GM12875 (cell line): ENCODE measurements around the gene MKX.

Experiments
- H3K4me3 ChIP-seq: one replicate; pipeline ENCODE4 v1.5.1; 2011; ENCODE audit warnings: low read depth, low read length, control low read depth
- TF ChIP-seq, protein P1 (sequence below): IDR thresholded peaks from 2 replicates; pipeline ENCODE4 v1.5.1; 2011; ENCODE audit warnings: low read depth, mild to moderate bottlenecking, control low read depth, inconsistent platforms, low read length, moderate library complexity, borderline replicate concordance; ENCODE audit not compliant: insufficient read depth

Gene MKX

DNA sequence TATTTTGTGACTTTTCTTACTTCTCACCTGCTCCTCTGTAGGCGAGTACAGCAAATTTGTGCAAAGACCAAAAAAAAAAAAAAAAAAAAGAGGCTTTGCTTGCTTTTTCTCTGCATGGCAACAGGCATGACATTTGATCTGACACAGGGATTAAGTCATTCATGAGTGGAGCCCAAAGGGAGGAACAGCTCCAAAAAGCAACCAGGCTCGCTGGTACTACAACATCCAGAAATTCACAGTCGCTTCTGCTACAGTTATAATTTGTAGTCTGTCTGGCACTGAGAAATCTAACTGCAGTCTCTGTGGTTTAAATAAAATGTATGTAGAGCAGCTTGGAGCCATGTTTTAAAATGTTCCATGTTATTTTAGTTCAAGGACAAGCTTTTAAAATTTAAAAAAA, 31.7 kb downstream of the MKX start:
- no peak overlapping the region for H3K4me3 ChIP-seq
- TF ChIP-seq, protein P1, sequence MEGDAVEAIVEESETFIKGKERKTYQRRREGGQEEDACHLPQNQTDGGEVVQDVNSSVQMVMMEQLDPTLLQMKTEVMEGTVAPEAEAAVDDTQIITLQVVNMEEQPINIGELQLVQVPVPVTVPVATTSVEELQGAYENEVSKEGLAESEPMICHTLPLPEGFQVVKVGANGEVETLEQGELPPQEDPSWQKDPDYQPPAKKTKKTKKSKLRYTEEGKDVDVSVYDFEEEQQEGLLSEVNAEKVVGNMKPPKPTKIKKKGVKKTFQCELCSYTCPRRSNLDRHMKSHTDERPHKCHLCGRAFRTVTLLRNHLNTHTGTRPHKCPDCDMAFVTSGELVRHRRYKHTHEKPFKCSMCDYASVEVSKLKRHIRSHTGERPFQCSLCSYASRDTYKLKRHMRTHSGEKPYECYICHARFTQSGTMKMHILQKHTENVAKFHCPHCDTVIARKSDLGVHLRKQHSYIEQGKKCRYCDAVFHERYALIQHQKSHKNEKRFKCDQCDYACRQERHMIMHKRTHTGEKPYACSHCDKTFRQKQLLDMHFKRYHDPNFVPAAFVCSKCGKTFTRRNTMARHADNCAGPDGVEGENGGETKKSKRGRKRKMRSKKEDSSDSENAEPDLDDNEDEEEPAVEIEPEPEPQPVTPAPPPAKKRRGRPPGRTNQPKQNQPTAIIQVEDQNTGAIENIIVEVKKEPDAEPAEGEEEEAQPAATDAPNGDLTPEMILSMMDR = no peak

GRCh38 chr10:27710014-27710413, 35.6 kb downstream of the MKX start:
- no peak overlapping the region for H3K4me3 ChIP-seq
- TF ChIP-seq, protein P1 = no peak

GRCh38 chr10:27709304-27709703, 36.3 kb downstream of the MKX start:
- TF ChIP-seq, protein P1 = no peak
- H3K4me3 ChIP-seq = no peak overlapping the region

- TF ChIP-seq, protein P1 = no peak
- no peak overlapping the region for H3K4me3 ChIP-seq
Measured at GRCh38 chr10:27701938-27702537, 43.6 kb downstream of the MKX start.

DNA sequence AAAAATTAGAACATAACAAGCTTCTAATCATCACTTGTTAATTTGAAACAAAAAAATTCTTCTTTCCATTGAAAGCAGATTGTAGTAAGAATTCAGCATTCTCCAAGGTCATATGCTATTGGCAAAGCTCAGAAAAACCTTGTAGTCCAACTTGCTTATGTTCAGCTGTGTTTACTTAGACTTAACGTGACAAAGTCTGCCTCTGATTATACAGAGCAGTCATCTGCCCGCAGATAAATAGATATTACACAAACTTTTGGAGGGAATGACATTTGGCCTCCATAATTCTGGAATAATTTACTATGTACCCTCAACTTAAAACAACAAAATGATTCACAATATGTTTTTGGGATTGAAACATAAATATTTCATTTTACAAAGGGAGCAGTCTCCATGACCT, 45.8 kb downstream of the MKX start:
- TF ChIP-seq, protein P1 = no peak
- no peak overlapping the region for H3K4me3 ChIP-seq

DNA sequence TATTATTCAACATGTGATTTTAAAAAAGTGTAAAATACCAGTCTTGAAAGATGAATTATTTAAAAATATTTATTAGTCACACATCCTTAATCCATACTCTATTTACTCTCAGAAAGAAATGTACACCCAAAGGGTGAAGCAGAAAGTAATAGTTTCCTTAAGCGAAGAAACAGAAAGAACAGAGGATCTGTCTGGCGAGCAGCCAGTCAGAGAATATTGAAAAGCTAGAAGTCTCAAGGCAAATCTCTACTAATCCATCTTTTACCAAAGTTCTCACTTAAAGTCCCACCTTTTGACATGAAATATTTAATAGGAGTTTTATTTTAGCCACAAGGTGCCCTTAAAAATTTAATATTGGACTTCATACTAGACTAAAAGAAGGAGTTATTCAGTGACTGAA, 46.7 kb downstream of the MKX start:
- TF ChIP-seq, protein P1 = no peak

GRCh38 chr10:27696466-27696865, 49.2 kb downstream of the MKX start:
- TF ChIP-seq, protein P1 = no peak
- H3K4me3 ChIP-seq = no peak overlapping the region

More for the DNA sequence above, 46.7 kb downstream of the MKX start:
- no peak overlapping the region for H3K4me3 ChIP-seq
